ENCODE measurements around the gene GPR15.
"Not testable (repeated sequence)": the region's sequence is repeated elsewhere in the genome, so short reads cannot be mapped to it uniquely, and the experiment has no call there.

DNA sequence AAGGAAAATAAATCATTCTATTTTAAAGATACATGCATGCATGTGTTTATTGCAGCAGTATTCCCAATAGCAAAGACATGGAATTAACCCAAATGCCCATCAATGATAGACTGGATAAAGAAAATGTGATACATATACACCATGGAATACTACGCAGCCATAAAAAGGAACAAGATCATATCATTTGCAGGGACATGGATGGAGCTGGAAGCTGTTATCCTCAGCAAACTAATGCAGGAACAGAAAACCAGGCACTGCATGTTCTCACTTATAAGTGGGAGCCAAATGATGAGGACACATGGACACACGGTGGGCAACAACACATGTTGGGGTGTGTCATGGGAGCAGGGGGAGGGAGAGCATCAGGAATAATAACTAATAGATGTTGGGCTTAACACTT lies 28.0 kb downstream of the GPR15 start:
- not testable (repeated sequence) for TF ChIP-seq EZH2phosphoT487 (IDR thresholded peaks at IDR 0.05; ENCODE audit: insufficient read depth, low read depth); EZH2 (IDR thresholded peaks at IDR 0.05; ENCODE audit: insufficient read depth, poor library complexity, severe bottlenecking)
